ENCODE results near the gene CEACAM21. TPM values are rescaled to one million over a fixed set of nuclear protein-coding genes. Genes with fewer than 3 reads are reported as not detected.

CEACAM21 gene
- total RNA-seq, 1 experiment from 2014 or later, result 0.25 TPM

DNA sequence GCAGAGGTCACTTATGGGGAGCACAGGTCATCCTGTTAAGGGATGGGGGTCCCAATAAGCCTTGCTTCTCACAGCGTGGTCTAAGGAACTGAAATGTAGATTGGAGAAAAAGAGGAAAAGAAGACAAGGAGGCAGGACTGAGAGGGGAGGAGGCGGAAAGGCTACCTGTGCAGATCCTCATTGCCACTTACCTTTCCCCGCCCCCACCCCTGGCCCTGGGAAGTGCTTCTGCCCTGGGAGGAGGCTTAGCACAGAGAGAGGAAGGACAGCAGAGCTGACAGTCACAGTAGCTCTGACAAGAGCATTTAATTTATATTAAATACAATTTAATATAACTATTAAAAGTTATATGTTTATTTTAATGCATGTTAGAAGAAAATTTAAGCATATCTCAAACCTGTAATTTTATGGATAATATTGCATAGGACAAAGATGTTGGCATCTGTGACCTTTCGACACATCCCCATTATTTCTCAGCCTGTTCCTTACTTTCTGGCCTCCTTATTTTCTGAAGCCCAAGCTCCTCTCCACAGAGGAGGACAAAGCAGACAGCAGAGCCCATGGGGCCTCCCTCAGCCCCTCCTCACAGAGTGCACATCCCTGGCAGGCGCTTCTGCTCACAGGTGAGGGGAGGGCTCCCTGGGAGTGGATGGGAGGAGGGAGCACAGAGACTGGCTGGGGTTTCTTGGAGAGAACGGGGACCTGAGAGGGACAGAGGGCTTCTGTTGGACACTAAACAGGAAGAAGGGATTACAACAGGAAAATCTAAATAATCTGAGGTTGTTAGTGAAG, 23.4 kb downstream of the CEACAM21 start:
- Histone ChIP-seq H3K27ac (ENCODE audit: low read depth, low read length) (no peak overlapping the region), H3K9me3 (ENCODE audit: control insufficient read depth in 1 of 2, insufficient read depth in 1 of 2, low read depth in 1 of 2, low read length in 2 of 2) (no peaks in the 10 kb centered on the region), H3K9ac (ENCODE audit: low read length) (no peak overlapping the region), H3K4me2 (ENCODE audit: low read length) (no peak overlapping the region), H3K9me2 (ENCODE audit: insufficient read depth) (no peaks in the 10 kb centered on the region), H3K79me2 (ENCODE audit: insufficient read depth, low read length) (no peaks in the 10 kb centered on the region), H4K20me1 (ENCODE audit: insufficient read depth) (no peaks in the 10 kb centered on the region), H2AFZ (ENCODE audit: low read depth, low read length, poor library complexity, severe bottlenecking) (no peak overlapping the region), H3K4me1 (ENCODE audit: control insufficient read depth in 1 of 2, insufficient read depth in 2 of 2, low read length in 2 of 2) (no peaks in the 10 kb centered on the region), H3K36me3 (ENCODE audit: control insufficient read depth in 1 of 2, insufficient read depth in 2 of 2, low read length in 2 of 2) (no peaks in the 10 kb centered on the region), H3K27me3 (ENCODE audit: insufficient read depth, low read length) (peaks cover 52% of the 10 kb centered on the region), H3K4me3 (replicated peaks in 1 of 2; ENCODE audit: low read depth in 1 of 2, low read length in 2 of 2) (no peak overlapping the region)
- CTCF ChIA-PET, result interaction anchor here (1.3 kb wide), 1 partner anchor 47 kb away, joined by 3 read pairs; no protein-coding TSS in a partner anchor
- no peak for TF ChIP-seq SIN3A (IDR thresholded peaks at IDR 0.05; ENCODE audit: low read depth)
- no peak for TF ChIP-seq ELF1 (IDR thresholded peaks at IDR 0.05; ENCODE audit: borderline replicate concordance, low read depth)
- TF ChIP-seq, protein P1, sequence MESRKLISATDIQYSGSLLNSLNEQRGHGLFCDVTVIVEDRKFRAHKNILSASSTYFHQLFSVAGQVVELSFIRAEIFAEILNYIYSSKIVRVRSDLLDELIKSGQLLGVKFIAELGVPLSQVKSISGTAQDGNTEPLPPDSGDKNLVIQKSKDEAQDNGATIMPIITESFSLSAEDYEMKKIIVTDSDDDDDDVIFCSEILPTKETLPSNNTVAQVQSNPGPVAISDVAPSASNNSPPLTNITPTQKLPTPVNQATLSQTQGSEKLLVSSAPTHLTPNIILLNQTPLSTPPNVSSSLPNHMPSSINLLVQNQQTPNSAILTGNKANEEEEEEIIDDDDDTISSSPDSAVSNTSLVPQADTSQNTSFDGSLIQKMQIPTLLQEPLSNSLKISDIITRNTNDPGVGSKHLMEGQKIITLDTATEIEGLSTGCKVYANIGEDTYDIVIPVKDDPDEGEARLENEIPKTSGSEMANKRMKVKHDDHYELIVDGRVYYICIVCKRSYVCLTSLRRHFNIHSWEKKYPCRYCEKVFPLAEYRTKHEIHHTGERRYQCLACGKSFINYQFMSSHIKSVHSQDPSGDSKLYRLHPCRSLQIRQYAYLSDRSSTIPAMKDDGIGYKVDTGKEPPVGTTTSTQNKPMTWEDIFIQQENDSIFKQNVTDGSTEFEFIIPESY (IDR thresholded peaks at IDR 0.05; ENCODE audit: extremely low read depth, insufficient replicate concordance, low read length), result no peak
- no peak for TF ChIP-seq EGR1 (IDR thresholded peaks at IDR 0.05; ENCODE audit: low read depth)
- TF ChIP-seq YY1 (IDR thresholded peaks at IDR 0.05; ENCODE audit: extremely low read depth, insufficient replicate concordance, low read depth, low read length), result no peak
- TF ChIP-seq RAD21 (IDR thresholded peaks at IDR 0.05; ENCODE audit: low read depth), result no peak
- no peak for TF ChIP-seq EZH2phosphoT487 (IDR thresholded peaks at IDR 0.05; ENCODE audit: borderline replicate concordance)
- no peak for TF ChIP-seq ZFX (IDR thresholded peaks at IDR 0.05)
- no peak for TF ChIP-seq FOSL1 (IDR thresholded peaks at IDR 0.05; ENCODE audit: low read depth)
- no peak for TF ChIP-seq REST (IDR thresholded peaks at IDR 0.05; ENCODE audit: low read depth)
- TF ChIP-seq ZNF274 (IDR thresholded peaks at IDR 0.05; ENCODE audit: low read depth, low read length), result no peak
- TF ChIP-seq POLR2A (IDR thresholded peaks at IDR 0.05; ENCODE audit: borderline replicate concordance, extremely low read depth, insufficient read depth, insufficient read length), result no peak
- TF ChIP-seq SRF (IDR thresholded peaks at IDR 0.05; ENCODE audit: low read depth), result no peak
- no peak for TF ChIP-seq ATF3 (IDR thresholded peaks at IDR 0.05)
- BruUV-seq (replicated peaks), result no TSS peak
- no peak for DNase-seq (ENCODE audit: low read depth, low spot score)
- ATAC-seq, result no peak
- RAD21 ChIA-PET (ENCODE audit: low non-redundant PET in 1 of 2, low total read pairs in 2 of 2, uncharacterized antibody in 2 of 2, unreplicated experiment in 2 of 2), result no interaction called here
- POLR2A ChIA-PET, result no interaction called here
- intact Hi-C loops (cut with micrococcal nuclease), result no loop called here
